ENCODE measurements around the gene ABHD4. TPM values are rescaled to one million over a fixed set of nuclear protein-coding genes. Genes with fewer than 3 reads are reported as not detected.

The ABHD4 gene
- total RNA-seq, 1 experiment from 2014 or later: 10.3 TPM

- no TSS peak for BruUV-seq (replicated peaks)
- peaks cover 17% of the 10 kb centered on the region for H3K4me1 Mint-ChIP-seq (ENCODE audit: insufficient read depth, unreplicated experiment)
- no peak overlapping the region for H3K27ac Mint-ChIP-seq (ENCODE audit: low read depth, unreplicated experiment)
- CTCF ChIA-PET: interaction anchor here (0.6 to 5.5 kb wide), 20 partner anchors 8 to 507 kb away, joined by 3 to 35 read pairs (median 3); partner anchors contain the start of gene OR6J1
- H3K36me3 Mint-ChIP-seq (ENCODE audit: insufficient read depth, unreplicated experiment): peaks cover 41% of the 10 kb centered on the region
- H3K9me3 Mint-ChIP-seq (ENCODE audit: unreplicated experiment): no peaks in the 10 kb centered on the region
- no peak for DNase-seq (ENCODE audit: unreplicated experiment)
- POLR2A ChIA-PET: interaction anchor here (1.9 kb wide), 1 partner anchor 9 kb away, joined by 7 read pairs; no protein-coding TSS in a partner anchor
- H3K4me3 Mint-ChIP-seq (ENCODE audit: unreplicated experiment): no peak overlapping the region
- intact Hi-C loops (cut with micrococcal nuclease): no loop called here
- no peaks in the 10 kb centered on the region for H3K27me3 Mint-ChIP-seq (ENCODE audit: insufficient read depth, unreplicated experiment)
- TF ChIP-seq, protein P1, sequence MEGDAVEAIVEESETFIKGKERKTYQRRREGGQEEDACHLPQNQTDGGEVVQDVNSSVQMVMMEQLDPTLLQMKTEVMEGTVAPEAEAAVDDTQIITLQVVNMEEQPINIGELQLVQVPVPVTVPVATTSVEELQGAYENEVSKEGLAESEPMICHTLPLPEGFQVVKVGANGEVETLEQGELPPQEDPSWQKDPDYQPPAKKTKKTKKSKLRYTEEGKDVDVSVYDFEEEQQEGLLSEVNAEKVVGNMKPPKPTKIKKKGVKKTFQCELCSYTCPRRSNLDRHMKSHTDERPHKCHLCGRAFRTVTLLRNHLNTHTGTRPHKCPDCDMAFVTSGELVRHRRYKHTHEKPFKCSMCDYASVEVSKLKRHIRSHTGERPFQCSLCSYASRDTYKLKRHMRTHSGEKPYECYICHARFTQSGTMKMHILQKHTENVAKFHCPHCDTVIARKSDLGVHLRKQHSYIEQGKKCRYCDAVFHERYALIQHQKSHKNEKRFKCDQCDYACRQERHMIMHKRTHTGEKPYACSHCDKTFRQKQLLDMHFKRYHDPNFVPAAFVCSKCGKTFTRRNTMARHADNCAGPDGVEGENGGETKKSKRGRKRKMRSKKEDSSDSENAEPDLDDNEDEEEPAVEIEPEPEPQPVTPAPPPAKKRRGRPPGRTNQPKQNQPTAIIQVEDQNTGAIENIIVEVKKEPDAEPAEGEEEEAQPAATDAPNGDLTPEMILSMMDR (IDR thresholded peaks at IDR 0.05; ENCODE audit: unreplicated experiment): no peak
Observed at GRCh38 chr14:22560662-22561365, 37.3 kb upstream of the ABHD4 start.

DNA sequence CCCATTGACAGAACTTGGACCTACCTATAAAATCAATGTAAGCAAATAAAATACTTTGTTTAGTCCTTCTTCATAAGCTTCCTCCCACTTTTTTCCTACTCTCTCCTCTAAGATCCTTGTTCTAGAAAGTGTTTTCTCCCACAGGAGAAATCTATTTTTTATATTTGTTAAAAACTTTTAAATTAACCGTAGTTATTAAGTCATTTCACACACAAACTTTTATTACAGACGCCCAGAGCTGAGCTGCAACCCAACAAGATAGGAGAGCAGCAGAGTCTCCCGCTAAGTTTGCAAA, 36.8 kb upstream of the ABHD4 start:
- Mint-ChIP-seq H3K36me3 (ENCODE audit: insufficient read depth, unreplicated experiment) (peaks cover 45% of the 10 kb centered on the region), H3K27me3 (ENCODE audit: insufficient read depth, unreplicated experiment) (no peaks in the 10 kb centered on the region), H3K4me1 (ENCODE audit: insufficient read depth, unreplicated experiment) (peaks cover 12% of the 10 kb centered on the region), H3K4me3 (ENCODE audit: unreplicated experiment) (no peak overlapping the region), H3K27ac (ENCODE audit: low read depth, unreplicated experiment) (no peak overlapping the region), H3K9me3 (ENCODE audit: unreplicated experiment) (no peaks in the 10 kb centered on the region)
- TF ChIP-seq, protein P1 (IDR thresholded peaks at IDR 0.05; ENCODE audit: unreplicated experiment): no peak
- CTCF ChIA-PET: interaction anchor here (0.7 to 5.5 kb wide), 8 partner anchors 9 to 507 kb away, joined by 3 to 35 read pairs (median 4); partner anchors contain the start of gene OR6J1
- DNase-seq (ENCODE audit: unreplicated experiment): no peak
- BruUV-seq (replicated peaks): no TSS peak
- POLR2A ChIA-PET: interaction anchor here (0.5 to 1.9 kb wide), 3 partner anchors 9 to 229 kb away, joined by 3 to 7 read pairs (median 3); no protein-coding TSS in a partner anchor
- intact Hi-C loops (cut with micrococcal nuclease): no loop called here

GRCh38 chr14:22561661-22562579, 36.2 kb upstream of the ABHD4 start:
- CTCF ChIA-PET: interaction anchor here (0.5 to 5.5 kb wide), 9 partner anchors 8 to 291 kb away, joined by 3 to 35 read pairs (median 3); partner anchors contain the start of gene OR6J1
- Mint-ChIP-seq H3K4me3 (ENCODE audit: unreplicated experiment) (no peak overlapping the region), H3K27ac (ENCODE audit: low read depth, unreplicated experiment) (no peak overlapping the region), H3K36me3 (ENCODE audit: insufficient read depth, unreplicated experiment) (peaks cover 49% of the 10 kb centered on the region), H3K9me3 (ENCODE audit: unreplicated experiment) (no peaks in the 10 kb centered on the region), H3K27me3 (ENCODE audit: insufficient read depth, unreplicated experiment) (no peaks in the 10 kb centered on the region), H3K4me1 (ENCODE audit: insufficient read depth, unreplicated experiment) (peaks cover 8% of the 10 kb centered on the region)
- BruUV-seq (replicated peaks): no TSS peak
- DNase-seq (ENCODE audit: unreplicated experiment): no peak
- TF ChIP-seq, protein P1 (IDR thresholded peaks at IDR 0.05; ENCODE audit: unreplicated experiment): no peak
- POLR2A ChIA-PET: interaction anchor here (0.5 to 1.2 kb wide), 3 partner anchors 86 to 416 kb away, joined by 3 read pairs; no protein-coding TSS in a partner anchor
- intact Hi-C loops (cut with micrococcal nuclease): no loop called here

- TF ChIP-seq, protein P1 (IDR thresholded peaks at IDR 0.05; ENCODE audit: unreplicated experiment): no peak
- Mint-ChIP-seq H3K27ac (ENCODE audit: low read depth, unreplicated experiment) (no peak overlapping the region), H3K4me1 (ENCODE audit: insufficient read depth, unreplicated experiment) (no peaks in the 10 kb centered on the region), H3K9me3 (ENCODE audit: unreplicated experiment) (no peaks in the 10 kb centered on the region), H3K27me3 (ENCODE audit: insufficient read depth, unreplicated experiment) (no peaks in the 10 kb centered on the region), H3K4me3 (ENCODE audit: unreplicated experiment) (no peak overlapping the region), H3K36me3 (ENCODE audit: insufficient read depth, unreplicated experiment) (peaks cover 68% of the 10 kb centered on the region)
- intact Hi-C loops (cut with micrococcal nuclease): no loop called here
- BruUV-seq (replicated peaks): TSS peak; percentile 13
- ChIA-PET CTCF (interaction anchor here (0.5 to 3.0 kb wide), 11 partner anchors 8 to 365 kb away, joined by 3 to 12 read pairs (median 4); partner anchors contain the start of gene PRMT5), POLR2A (interaction anchor here (0.7 to 1.1 kb wide), 2 partner anchors 89 to 104 kb away, joined by 3 read pairs; no protein-coding TSS in a partner anchor)
- DNase-seq (ENCODE audit: unreplicated experiment): no peak
Observed at GRCh38 chr14:22563987-22564386, 34.1 kb upstream of the ABHD4 start.
